COLO668 (cell line): ENCODE measurements around the gene NRP2.

ENCODE experiments used
- DNase-seq: peaks from one replicate; lab custom pipeline; 2025; ENCODE audit not compliant: unreplicated experiment; lab: John Stamatoyannopoulos, UW

NRP2 gene

DNA sequence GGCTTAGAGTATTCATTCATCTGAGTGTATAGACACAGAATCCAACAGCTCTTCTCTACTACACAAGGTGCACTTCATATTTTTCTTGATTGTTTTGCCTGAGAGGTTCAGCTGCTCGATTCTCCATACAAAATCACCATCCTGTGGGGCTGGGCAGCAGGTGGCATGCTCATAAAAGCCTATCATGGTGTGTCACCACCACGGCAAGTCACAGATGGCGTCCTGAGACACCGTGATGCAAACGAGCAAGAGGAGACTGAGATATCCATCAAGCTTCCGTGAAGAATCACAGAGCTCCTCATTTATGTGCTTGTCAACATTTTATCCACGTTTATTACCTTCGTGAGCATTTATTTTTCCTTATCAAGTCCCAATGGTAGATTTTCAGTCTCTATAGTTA, 22.4 kb upstream of the NRP2 start:
- no peak for DNase-seq

DNA sequence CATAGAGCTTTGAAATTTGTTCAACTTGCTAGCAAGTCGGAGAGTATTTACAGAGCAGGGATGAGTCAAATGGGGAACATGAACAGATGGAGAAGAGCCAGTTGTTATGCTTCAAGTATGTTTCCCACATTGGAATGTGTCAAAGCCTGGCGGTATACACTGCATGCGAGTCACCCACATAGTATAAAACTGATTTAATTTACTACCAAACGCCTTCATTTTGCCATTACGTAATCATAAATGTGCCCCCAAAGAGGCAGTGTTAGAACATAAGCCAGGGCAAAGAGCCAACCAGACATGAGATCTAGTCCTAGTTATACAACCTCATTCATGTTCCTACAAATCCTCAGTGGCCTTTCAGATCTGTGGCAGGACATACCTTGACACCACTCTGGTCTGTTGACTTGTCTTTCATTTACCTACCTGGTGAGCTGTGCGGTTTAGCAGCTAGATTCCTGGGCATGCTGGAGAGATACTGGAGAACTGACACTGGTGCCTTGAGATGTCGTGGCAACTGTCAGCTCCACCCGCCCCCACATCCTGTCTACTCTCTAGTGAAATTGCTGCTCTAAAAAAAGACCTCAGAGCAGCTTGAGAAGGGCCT, 21.7 kb upstream of the NRP2 start:
- DNase-seq, result no peak

DNA sequence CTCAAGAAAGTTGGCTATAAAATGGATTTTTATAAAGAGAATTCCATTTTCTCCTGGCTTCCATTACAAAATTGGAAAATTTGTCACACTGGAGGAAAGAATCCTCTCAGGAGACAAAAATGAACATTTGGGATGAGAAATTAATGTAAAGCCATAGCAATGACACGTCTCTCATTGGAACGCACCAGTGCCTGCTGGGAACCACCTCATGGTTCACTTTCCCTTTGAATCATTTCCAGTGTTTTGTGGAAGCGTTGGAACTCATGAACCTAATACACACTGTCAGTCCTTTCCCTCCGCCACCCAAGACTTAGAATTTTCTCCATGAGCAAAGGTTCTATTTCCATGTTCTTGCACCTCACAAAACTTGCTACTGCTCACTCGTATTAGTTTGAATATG, 21.0 kb upstream of the NRP2 start:
- DNase-seq, result no peak

DNA sequence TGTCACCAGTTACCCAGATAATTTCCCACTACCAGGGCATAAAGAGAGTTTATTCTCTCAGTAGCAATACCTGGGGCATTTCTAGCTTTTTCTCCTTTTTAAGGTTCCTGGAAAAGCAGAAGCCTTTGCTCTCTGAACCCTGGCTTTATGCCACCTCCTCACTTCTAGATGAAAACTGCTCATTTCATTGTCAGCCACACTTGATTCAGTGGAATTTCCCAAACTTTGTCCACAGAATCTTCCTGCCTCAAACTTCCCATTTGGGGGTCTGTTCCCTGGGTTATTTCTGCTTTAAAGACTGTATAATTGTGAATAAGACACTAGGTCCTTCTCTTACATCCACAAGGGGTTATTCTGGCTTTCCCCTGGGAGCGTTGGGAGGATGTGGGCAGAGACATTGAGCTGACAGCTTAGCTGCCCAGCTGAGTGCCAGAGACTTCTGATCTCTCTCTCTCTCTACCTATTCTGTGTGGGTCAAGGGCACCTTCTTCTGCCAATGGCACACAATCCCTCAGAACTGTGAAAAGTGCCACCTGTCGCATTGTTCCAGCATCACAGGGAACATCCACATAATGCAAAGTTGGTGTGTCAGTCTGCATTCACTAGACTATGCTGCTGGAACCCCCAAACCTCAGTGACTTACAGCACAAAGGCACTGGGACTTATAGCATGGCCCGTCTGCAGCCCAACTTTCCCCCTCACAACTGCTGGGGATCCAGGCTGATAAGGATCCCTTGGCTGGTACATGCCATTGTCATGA, 19.9 kb upstream of the NRP2 start:
- no peak for DNase-seq

DNA sequence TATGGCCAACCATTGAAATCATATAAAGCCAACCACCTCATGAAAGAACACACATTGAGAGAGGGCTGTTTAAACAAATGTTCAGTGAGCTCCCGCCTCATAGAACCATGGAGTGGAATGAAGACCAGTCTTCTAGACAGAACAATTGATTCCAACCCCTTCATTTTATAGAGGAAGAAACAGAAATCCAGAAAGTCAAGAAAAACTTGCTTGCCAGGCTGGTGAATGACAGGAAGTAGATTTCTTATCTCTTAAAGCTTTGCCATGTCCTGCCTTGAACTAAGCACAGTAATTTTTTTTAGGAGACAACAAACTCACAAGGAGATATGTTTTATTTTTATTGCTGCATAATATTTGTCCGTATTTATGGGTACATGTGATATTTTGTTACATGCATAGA, 16.5 kb upstream of the NRP2 start:
- no peak for DNase-seq

DNA sequence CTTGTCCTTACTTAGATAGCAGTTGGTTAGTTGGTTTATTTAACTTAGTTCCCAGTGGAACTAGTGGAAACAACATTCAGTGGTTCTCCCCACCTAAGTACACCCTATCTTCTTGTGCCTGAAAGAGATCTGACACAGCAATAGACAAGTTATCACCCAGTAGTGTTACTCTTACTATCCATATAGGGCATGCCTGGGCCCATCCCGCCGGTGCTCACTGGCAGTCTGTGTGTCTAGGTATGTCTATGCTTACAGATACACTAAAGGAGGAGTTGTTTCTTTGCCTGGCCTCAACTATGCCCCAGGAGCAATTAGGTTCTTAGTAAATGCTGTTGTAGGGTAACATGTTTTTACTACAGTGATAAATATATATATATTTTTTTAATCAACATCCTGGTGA, 12.0 kb upstream of the NRP2 start:
- DNase-seq, result no peak

DNA sequence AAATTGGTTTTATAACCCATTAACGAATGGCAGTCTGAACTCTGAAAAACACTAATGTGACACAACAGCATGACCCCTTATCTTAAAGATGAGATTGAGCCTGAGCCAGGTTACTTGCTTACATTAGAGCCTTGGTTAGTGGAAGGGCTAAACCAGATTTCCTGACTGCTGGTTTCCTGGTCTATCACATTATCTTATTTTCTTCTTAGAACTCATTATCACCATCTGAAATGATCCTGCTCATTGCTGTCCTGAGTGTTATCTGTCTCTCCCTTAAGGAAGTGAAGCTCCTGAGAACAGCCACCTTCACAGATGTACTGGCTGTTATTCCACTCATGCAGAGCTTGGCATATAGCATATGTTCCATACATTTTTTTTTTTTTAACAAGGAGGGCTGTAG, 9.0 kb upstream of the NRP2 start:
- DNase-seq, result no peak

DNA sequence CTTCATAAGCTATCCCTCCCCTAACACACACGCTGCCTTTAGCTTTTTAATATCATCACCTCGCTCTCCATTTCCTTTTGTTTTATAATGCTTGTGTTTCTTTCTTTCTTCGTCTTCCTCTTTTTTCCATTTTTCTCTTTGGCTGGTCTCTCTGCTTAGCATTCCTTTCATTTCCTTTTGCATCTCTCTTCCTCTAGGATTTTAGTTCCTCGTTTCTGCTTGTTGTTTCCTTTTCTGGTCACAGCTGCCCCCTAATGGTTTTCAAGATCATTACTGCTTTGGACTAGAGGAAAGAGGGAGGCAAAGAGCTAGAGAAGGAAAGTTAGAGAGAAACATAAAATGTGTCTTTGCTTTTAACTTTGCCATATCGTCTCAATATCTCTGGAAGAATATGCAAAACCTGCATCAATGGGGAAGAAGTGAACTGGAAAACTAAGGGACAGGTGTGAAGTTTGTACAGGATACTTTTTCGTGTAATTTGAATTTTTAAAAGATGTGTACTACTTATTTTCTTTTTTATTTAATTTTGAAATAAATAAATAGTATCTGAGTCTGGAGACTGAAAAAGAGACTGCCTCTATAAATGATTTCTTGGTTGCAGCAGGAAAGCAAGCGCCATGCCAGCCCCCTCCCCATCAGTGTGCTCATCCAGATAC, 6.3 kb upstream of the NRP2 start:
- peak; percentile 5 for DNase-seq

DNA sequence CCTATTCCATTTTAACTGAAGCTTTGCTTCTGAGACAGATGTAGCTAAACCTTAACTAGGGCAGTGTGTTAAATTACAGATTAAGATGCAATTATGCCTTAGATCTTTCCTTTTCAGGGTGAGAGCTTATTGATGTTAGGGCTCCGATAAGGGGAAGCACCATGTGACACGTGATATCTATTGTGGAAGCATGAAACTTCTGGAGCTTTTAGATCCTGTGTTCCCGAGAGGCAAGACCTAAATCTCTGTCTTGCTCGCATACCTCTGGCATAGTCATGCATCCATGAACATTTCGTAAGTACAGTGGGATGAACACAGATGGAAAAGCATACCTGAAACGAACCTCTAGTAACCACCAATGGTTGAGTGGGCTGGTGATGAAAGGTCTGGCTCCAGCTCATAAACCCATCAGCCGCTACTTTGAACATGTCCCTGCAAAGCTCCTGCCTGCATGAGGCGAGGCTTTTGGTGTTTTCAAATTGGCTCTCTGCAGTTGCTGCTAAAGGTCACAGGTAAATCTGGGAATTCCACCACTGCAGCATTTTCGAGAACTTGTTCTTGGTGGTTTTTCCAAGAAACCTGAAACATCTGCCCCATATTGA, 3.7 kb upstream of the NRP2 start:
- no peak for DNase-seq

DNA sequence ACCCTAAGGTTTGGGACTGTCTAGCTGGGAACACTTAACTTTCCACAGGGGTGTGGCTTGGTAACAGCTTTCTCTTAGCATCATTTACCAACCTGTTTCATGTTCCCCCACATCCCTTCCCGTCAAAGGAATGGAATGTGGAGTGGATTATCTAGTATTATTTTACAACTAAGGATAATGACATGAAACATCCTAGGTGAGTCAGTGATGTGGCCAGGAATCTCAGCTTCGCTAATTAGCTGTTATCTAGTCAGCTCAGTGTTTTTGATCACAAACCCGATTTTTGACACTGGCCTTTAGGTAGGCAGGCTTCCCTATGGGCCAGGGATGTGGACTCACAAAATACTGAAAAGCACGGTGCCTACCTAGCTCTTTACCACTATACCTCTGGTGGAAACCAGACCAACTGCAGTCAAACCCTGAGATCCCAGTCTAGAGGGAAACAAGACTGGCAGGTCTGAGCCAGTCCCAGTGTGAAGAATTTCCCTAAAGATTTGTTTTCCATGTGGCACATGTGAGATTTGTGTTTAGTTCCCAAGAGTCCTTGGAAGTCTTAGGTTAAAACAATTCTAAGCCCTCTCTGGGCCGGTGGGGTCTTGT, 2.8 kb upstream of the NRP2 start:
- DNase-seq, result no peak

DNA sequence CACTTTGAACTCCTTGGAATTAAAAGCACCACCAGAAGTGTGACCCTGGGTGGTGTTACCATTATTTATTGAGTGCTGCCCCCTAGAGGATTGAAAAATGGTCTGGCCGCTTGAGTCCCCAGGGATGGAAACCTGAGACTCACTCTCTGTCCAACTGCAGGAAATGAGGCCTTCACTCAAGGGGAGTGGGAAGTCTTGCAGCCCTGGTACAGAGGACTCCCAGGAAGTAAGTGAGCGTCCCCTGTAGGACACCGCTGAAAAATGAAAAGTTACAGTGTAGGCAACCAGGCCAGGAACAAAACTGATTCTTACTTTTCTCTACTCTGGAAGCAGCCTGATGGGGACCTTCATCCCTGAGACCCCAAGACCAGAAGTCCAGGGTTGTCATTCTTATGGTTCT, 2.2 kb upstream of the NRP2 start:
- DNase-seq, result peak; percentile 76

DNA sequence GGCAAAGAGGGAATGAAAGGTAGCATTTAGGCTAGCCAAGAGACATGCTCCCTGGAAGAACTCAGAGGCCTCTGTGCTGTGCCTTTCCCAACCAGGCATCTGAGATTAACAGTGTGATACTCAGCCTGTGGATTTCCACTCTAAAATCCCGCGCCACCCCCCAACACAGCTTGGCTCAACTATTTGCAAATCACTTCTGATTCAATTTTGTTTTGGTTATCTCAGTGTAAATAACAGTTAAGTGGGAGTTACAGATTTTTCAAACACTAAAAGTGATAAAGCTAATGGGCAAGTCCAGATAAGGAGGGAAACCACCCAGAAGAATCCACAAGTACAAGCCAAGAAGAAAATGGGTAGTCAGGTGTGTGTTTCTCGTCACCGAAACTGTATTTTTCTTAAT, 1.4 kb upstream of the NRP2 start:
- DNase-seq, result no peak

DNA sequence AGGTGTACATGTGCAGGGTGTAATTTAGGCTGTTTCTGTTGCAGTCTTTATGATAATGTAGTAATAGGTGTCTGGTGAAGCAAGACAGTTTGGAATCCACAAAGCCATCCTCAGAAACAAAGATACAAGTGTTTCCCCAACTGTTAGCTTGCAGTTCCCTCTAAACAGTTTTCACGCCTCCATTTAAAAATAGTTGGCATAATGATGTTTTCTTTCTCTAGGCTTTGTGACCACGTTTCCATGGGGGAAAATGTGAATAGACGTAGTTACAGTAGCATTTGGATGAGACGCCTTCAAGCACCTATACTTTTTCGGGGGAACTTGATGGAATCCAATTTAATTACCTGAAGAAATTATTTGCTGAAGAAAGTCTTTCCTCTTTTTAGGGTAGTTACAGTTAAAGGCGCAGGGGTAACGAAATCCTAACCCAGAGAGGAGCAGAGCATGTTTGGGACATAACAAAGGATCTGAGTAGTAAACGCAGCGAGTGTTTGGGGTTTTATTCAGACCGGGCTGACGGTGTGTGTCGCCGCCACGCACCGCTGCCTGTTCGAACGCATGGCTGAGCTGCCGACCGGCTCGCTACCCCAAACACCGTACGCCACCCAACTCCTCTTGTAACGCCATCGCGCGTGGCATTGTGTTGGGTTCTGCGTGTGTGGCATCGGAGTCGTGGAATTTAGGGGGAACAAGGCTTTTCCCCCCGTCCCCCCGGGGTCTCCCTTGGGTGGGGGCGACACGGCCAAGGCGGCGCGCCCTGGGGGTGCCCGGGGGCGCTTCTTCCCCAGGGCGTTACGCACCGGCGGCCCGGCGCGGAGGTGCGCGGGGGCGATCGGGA, 681 bp upstream of the NRP2 start:
- peak; percentile 58 for DNase-seq

DNA sequence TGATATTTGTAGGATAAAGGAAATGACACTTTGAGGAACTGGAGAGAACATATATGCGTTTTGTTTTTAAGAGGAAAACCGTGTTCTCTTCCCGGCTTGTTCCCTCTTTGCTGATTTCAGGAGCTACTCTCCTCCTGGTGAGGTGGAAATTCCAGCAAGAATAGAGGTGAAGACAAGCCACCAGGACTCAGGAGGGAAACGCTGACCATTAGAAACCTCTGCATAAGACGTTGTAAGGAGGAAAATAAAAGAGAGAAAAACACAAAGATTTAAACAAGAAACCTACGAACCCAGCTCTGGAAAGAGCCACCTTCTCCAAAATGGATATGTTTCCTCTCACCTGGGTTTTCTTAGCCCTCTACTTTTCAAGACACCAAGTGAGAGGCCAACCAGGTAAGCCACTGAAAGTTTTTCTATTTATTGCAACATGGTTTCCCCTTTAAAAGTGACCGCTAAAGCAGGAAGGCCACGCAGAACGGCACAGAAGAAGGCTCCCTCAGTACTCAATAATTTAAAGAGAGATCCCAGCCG, 735 bp downstream of the NRP2 start:
- DNase-seq, result no peak

DNA sequence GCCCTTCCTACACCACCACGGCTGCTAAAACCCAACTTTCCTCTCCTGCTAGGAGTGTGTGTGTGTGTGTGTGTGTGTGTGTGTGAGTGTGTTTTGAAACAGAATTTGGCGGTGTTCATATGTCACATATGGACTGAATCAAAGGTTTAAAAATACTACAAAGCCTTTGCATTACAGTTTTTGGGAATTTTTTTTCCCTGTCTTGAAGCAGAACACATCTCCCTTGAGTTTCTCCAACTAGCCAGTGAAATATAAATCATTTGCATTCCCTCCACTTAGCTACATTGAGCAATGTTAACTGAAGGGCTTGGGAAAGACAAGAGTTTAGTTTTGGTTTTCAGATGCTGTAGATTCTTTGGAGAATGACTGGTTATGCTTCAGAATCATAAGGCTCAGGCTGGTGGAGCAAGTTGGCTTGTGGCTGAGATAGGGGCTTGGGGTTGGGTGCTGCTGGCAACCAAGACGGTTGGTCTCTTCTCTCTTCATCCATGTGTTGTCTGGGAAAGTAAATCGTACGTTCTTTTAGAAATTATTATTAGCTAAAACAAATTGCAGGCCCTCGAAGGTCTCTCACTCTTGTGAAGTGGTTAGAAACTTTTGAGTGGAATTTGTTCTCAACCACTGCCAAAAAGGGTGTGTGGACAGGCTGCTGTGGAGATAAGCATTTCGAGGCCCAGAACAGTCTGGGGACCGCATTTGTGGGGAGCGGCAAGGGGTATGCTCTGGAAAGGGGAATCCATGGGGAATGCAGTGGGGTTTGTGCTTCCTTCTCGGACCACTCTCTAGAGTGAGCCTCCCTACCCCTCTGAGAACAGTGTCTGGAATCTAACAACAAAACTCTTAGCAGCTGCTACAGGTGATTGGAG, 1.4 kb downstream of the NRP2 start:
- no peak for DNase-seq

DNA sequence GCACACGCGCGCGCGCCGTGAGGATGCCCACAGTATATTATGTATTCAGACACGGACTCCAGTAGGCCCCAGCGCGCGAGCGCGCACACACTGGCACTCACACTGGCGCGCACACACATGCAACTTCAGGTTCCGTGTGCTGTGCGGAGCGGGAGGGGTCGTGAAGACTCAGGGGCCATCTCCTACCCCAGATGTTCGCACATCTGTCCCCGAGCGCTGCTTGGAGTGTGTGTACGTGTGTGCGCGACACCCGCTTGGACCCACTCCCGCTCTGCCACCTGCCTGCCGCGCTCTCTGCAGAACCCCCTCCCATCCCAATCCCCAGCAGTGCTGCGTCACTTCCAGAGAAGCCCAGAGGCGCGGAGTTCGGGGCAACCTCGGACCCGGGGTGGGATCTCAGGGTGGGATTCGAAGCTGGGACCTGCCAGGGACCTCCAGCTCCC, 2.6 kb downstream of the NRP2 start:
- peak; percentile 78 for DNase-seq

DNA sequence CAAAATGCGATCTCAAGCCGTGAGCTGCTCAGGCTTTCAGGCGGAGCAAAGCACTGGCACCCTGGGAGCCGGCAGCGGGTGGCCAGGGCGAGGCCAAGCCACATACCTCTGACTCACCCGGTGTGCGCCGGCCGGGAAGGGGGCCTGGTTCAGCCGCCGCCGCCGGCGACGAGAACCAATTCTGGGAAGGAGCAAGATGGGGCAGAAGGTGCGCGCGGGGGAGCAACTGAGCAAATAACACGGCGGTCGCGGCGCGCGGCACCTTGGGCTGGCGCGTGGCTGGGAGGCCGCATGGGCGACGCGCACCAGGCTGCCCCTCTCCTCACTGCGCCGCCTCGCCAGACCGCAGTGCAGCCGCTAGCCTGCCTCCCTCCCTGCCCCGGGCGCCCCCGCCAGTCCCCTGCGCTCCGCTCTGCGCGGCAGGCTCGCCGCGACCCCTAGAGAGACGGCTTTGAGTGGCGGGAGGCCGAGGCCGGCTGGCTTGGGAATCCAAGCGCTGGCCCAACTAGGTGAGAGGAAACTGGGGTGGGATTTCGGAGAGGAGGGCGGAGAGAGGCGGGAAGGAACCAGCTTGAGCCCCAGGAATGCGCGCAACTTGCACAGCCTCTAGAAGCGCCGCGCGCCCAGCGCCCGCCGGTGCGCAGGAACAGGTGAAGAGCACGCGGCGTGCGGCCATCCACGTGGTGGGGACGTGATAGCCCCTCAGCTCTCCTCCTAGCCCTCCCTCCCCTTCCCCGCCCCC, 3.2 kb downstream of the NRP2 start:
- DNase-seq, result peak; percentile 71

DNA sequence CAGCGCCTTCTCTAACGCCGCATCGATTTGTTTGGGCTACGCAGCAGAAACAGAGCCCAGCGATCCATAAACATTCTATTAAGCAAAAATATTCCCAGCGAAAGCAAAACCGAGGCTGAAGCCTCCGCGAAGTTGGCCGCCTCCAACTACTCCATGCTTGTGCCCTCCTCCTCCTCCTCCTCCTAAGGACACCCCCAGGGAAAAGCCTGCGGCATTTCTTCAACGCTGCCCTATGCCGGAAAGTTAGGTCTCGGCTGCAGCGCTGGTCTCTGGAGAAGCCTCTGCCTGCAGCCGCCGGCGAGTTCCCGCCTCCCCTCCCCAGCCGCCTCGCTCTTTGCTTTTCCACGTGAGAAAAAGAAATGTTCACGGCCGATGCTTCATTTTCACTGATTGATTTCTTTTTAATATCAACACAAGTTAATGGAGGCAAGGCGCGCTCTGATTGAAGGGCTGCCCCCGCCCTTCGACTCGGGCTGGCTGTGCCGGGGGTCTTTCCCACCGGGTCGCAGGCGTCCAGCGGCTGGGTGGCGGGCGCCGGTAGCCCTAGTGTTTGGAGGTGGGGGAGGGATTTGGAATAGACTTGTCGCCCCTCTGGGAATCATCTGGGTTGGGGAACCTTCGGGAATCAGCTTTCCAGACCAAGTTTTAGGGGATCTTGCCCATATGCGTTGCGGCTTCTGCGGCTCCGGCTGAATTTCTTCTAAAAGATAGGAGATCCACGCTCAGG, 3.9 kb downstream of the NRP2 start:
- DNase-seq, result no peak
